ENCODE measurements around the gene CAMTA1.

Gene CAMTA1

GRCh38 chr1:6985549-6986276, 200.5 kb downstream of the CAMTA1 start:
- DNase-seq, result no peak

GRCh38 chr1:6986281-6986680, 201.0 kb downstream of the CAMTA1 start:
- DNase-seq, result no peak

GRCh38 chr1:6987940-6988339, 202.7 kb downstream of the CAMTA1 start:
- no peak for DNase-seq

GRCh38 chr1:6988796-6989195, 203.5 kb downstream of the CAMTA1 start:
- no peak for DNase-seq

- no peak for DNase-seq
Measured at GRCh38 chr1:6989212-6990159, 204.2 kb downstream of the CAMTA1 start.

GRCh38 chr1:6991266-6991665, 206.0 kb downstream of the CAMTA1 start:
- no peak for DNase-seq

- no peak for DNase-seq
Measured at GRCh38 chr1:6995789-6996188, 210.5 kb downstream of the CAMTA1 start.

GRCh38 chr1:6996371-6996770, 211.1 kb downstream of the CAMTA1 start:
- DNase-seq, result no peak

- no peak for DNase-seq
Measured at GRCh38 chr1:6996866-6997265, 211.6 kb downstream of the CAMTA1 start.

GRCh38 chr1:6998267-6998666, 213.0 kb downstream of the CAMTA1 start:
- no peak for DNase-seq

GRCh38 chr1:6999826-7000225, 214.6 kb downstream of the CAMTA1 start:
- no peak for DNase-seq

GRCh38 chr1:7000720-7001119, 215.5 kb downstream of the CAMTA1 start:
- no peak for DNase-seq

GRCh38 chr1:7002728-7003127, 217.5 kb downstream of the CAMTA1 start:
- no peak for DNase-seq

GRCh38 chr1:7003676-7004075, 218.4 kb downstream of the CAMTA1 start:
- no peak for DNase-seq

- DNase-seq, result no peak
Measured at GRCh38 chr1:7004181-7004580, 218.9 kb downstream of the CAMTA1 start.

- no peak for DNase-seq
Measured at GRCh38 chr1:7005762-7006161, 220.5 kb downstream of the CAMTA1 start.

GRCh38 chr1:7006996-7007871, 222.0 kb downstream of the CAMTA1 start:
- DNase-seq, result no peak

- DNase-seq, result no peak
Measured at GRCh38 chr1:7007902-7008301, 222.6 kb downstream of the CAMTA1 start.

GRCh38 chr1:7008331-7008730, 223.1 kb downstream of the CAMTA1 start:
- no peak for DNase-seq

GRCh38 chr1:7008975-7009740, 223.9 kb downstream of the CAMTA1 start:
- DNase-seq, result no peak

GRCh38 chr1:7009741-7010525, 224.7 kb downstream of the CAMTA1 start:
- DNase-seq, result no peak
